ENCODE data around the gene HIBCH. TPM values are rescaled to one million over a fixed set of nuclear protein-coding genes. Genes with fewer than 3 reads are reported as not detected.
"Not testable (repeated sequence)": the region's sequence is repeated elsewhere in the genome, so short reads cannot be mapped to it uniquely, and the experiment has no call there.

HIBCH gene
- total RNA-seq, 1 experiment from 2014 or later = 15.4 TPM

DNA sequence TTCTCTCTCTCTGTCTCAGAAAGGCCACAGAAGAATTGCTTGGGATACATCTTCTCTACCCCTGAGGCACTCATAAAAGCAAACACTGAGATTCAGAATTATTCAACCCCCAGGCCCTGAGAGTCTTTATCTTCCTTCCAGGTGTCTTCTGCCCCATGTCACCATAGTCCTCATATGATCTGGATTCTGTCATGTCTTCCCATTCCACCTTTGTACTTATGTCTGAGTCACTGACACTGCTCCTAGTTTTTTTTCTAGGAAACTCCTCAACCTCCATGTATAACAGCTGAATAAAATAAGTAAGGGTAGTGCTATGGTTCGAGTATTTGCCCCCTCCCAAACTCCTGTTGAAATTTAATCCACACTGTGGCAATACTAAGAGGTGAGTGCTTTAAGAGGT, 11.6 kb downstream of the HIBCH start:
- no peak for DNase-seq (ENCODE audit: low spot score)

DNA sequence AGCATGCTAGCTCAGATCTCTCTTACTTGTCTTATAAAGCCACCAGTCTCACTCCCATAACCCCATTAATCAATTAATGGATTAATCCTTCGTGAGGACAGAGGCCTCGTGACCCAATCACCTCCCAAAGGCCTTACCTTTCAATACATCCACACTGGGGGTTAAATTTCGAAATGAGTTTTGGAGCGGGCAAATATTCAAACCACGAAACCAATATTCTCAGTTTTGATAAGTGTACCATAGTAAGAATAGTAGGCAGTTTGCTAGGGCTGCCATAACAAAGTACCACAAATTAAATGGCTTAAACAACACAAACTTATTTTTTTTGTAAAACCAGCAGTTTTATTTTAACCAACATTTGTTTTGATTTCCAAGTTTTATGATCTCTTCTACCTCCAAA, 15.2 kb downstream of the HIBCH start:
- no peak for DNase-seq (ENCODE audit: low spot score)

DNA sequence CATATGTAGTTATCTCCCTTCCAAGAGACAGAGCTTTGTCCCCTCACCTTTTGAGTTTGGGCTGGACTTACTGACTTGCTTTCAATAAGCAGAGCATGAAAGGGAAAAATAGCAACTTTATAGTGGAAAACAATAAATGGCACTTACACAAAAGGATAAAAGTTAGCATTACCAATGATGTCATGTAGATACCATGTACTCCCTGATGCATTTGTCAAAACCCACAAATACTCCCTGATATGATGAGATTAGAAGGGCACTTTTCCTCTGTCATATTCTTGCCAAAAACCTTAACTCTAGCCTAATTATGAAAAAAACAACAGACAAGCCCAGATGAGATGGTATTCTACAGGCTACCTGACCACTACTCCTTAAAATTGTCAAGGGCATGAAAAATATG, 16.0 kb downstream of the HIBCH start:
- no peak for DNase-seq (ENCODE audit: low spot score)

DNA sequence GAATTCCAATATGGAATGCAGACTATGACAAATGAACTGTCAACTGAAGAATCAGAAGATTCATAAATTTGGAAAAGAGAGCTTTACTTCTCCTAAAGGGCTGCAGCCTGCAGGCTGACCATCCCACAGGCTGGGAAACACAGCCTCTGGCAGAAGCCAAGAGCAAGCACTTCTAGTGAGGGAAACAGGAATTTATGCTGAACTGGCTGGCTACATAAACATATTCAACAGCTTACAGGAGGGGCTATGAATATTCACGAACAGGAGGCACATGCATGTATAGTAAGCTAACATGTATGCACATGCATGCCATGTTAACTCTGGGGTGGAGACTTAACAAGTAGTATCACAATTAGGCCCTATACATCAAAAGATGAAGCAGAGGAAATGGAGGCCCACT, 17.6 kb downstream of the HIBCH start:
- no peak for DNase-seq (ENCODE audit: low spot score)

DNA sequence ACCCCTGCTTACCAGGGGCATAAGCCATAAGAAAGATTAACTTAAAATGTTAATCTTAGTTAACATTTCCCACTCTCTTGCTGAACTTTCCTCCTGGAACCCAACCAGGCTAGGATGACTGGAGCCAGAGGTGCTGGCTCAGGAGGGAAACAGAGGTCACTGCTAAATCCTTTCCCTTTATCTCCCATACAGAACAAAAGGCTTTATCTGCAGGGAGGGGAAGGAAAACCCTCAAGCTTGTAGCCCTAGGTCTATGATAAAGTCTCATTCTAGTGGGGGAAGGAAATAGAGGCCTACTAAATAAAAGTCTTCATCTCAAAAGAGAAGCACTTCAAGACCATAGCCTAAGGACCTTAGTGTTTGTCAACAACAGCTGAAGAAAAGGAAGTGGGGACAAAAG, 18.6 kb downstream of the HIBCH start:
- DNase-seq (ENCODE audit: low spot score) = no peak

DNA sequence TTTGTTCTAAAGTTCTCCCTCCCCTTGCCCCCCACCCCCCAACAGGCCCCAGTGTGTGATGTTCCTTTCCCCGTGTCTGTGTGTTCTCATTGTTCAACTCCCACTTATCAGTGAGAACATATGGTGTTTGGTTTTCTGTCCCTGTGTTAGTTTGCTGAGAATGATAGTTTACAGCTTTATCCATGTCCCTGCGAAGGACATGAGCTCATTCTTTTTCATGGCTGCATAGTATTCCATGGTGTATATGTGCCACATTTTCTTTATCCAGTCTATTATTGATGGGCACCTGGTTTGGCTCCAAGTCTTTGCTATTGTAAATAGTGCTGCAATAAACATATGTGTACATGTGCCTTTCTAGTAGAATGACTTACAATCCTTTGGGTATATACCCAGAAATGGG, 21.7 kb downstream of the HIBCH start:
- DNase-seq (ENCODE audit: low spot score) = not testable (repeated sequence)

DNA sequence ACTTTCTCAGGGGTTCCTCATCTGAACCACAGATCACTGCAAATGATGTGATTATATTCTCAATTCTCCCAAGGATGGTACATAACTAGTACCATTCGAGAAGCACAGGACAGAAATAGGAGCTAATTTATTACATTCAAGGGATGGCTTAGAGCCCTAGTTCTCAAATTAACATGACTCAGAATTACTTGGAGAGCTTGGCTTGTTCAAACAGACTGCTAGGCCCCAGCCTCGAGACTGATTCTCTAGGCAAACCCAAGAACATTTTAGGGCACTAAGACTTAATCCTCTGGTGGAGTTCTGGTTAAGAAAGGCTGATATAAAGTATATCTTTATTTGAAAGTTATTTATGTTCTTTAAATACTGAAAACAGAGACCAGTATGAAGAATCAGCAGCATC, 35.8 kb downstream of the HIBCH start:
- DNase-seq (ENCODE audit: low spot score) = no peak

DNA sequence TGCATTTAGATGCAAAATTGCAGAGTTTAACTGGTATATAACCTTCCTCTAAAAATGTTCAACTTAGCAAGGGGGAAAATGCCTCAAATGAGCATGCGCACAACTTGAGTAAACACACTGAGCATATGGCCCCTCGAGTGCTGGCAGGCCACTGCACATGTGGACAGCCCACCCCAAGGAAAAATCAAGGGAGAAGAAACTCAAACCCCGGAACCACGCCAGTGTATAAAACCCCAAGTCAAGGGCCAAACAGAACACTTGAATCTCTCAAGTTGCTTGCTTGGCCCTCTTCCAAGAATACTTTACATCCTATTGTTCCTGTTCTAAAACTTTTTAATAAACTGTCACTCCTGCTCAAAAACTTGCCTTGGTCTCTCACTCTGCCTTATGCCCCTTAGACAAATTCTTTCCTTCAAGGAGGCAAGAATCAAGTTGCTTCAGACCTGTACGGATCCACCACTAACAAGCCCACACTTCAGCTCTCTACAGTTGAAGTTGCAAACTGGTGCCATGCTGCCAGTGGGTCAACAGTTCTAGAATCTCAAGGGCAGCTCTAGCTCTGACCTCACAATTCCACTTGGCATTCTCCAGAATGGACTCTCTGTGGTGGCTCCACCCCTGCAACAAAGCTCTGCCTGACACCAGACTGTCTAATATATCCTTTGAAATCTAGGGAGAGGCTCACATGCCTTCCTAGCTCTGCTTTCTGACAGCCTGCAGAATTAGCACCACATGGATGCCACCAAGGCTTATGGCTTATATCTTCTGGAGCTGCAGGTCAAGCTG, 38.9 kb downstream of the HIBCH start:
- DNase-seq (ENCODE audit: low spot score) = no peak

DNA sequence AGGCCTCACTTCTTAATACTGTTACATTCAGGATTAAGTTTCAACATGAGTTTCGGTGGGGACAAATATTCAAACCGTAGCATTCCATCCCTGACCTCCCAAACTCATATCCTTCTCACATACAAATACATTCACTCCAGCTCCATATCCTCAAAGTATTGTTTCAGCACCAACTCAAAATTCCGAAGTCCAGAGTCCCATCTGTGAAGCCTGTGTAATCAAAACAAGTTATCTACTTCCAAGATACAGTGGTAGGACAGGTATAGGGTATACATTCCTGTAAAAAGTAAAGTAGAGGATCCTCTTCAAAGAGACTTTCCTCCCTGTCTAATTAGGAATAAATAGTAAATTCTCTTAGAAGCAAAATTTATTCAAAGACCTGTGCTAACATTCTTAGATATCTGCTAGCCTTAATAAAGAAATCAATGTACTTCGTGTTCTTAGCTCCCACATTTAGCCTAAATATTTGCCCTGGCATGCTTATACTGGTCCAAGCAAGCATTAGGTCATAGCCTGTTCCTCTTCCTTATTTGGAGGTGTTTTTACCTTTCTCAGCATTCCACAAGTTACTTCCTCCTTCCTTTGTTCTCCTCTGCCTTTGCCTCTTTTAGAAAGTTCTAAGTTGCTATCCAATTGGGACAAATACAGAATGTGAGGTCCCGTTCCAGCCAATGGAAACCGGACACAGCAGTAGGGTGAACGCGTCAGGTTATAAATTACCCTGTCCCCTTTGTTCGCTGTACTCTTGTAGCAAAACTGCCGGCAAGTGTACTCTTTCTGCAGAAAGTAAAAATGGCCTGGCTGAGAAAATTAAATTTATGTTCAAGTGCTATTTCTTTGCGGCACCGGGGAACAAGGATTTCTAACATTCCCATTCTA, 40.1 kb downstream of the HIBCH start:
- not testable (repeated sequence) for DNase-seq (ENCODE audit: low spot score)

DNA sequence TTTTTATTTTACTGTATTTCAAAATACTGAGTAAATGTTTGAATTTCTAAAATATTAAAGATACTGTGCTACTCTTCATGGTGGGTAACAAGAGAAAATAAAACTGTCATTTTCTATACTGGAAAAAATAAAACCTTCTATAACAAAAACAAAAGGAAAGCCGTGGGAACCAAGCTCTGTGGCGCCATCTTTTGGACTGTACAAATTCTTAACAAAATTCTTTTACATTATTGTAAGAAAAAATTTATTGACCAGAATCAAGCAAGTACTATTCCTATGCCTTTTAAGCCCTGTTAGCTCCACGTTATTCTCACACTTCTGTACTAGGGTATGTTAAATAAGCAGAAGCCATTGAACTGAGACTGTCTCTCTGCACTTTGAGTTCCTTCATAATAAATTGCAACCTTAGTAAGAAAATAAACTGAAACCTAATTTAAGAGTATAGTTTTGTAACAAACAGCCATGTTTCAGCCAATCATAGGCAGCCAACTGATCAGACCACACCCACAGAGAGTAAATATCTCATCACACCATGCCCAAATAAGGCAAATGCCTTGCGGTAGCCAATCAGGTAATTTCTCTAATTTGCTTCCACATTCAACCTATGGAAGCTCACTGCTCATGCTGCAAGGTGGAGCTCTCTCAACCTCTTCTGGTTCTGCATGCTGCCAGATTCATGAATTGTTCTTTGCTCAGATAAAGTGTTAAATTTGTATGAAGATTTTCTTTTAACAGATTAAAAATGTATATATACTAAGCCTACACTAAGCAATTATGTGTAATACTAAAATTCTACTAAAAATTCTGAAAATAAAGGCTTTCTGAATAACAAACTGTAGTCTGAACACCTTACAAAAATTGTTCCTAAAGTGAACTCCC, 42.2 kb downstream of the HIBCH start:
- DNase-seq (ENCODE audit: low spot score) = peak; percentile 20

DNA sequence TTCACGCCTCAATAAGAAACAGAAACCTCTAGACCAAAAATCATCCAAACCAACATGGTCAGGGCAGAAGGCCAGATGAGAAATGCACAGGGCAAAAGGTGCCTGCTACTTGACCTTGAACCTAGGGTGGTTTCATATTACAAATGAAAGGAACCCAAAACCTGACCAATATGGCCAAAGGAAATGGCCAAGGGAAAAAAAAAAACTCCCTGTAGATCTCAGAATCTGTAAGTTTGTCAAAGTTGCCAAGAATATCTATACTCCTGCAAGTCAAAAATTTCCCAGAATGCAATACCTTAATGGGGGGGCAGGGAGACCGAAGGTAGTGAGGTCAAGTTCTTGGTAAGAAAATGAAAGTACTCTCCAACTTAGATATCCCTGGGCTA, 47.2 kb downstream of the HIBCH start:
- DNase-seq (ENCODE audit: low spot score) = no peak

DNA sequence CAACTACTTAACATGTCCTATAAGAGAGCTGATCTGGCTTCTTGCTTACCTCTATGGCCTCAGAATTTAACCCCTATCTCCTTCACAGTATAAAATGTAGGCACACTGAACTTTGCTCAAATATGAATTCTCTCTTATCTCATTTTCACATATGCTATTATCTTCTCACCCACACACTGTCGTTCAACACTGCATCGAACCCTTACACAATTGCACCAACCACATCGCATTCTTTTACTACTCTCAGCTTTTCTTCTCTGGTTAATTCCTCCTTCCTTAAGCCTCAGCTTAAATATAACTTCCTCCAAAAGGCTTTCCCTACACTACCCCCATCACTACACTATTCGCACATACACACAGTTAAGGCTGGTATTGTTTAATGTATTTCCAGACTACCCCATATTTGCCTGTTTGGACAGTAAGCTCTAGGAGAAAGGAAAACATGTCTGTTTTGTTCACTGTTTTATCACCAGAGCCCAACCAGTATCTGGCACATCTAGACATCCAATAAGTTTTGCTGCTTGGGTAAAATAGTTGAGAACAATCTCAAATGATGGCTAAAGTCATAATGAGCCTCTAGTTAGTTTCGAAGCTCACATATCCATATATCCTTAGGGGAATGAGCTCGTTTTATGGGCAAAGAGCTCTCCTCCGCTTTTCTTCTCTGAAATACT, 47.7 kb downstream of the HIBCH start:
- DNase-seq (ENCODE audit: low spot score) = no peak

DNA sequence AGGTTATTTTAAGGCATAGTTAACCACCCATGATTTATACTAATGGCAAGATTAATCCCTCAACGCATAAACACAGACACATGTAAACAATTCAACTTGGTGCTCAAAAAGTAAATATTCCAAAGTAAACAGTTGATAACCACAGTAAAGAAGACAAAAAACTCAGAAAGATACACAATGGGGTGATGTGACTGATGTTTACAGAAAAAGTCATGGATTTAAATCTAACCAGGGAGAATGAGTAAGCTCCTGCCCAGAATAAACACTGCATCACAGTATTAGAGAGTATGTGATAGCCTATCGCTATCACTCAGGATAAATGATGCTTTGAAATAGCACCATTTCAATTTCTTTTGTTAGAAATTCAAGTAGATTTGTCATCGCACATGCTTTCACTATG, 49.3 kb downstream of the HIBCH start:
- peak; percentile 65 for DNase-seq (ENCODE audit: low spot score)

DNA sequence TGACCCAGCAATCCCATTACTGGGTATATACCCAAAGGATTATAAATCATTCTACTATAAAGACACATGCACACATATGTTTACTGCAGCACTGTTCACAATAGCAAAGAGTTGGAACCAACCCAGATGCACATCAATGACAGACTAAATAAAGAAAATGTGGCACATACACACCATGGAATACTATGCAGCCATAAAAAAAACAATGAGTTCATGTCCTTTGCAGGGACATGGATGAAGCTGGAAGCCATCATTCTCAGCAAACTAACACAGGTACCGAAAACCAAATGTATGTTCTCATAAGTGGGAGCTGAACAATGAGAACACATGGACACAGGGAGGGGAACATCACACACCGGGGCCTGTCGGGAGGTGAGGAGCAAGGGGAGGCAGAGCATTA, 49.9 kb downstream of the HIBCH start:
- not testable (repeated sequence) for DNase-seq (ENCODE audit: low spot score)

DNA sequence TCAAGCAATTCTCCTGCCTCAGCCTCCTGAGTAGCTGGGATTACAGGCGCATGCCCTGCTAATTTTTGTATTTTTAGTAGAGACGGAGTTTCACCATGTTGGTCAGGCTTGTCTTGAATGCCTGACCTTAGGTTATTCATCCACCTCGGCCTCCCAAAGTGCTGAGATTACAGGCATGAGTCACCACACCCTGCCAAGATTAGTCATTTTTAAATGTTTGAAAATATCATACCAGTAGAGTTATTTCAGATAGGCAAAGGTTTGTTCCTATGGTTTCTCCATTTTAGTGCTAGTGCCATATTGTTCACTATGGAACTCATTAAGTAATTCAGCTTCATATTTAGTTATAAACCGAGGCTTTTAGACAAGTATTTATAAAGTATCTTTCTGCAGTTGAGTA, 52.3 kb downstream of the HIBCH start:
- peak; percentile 24 for DNase-seq (ENCODE audit: low spot score)

DNA sequence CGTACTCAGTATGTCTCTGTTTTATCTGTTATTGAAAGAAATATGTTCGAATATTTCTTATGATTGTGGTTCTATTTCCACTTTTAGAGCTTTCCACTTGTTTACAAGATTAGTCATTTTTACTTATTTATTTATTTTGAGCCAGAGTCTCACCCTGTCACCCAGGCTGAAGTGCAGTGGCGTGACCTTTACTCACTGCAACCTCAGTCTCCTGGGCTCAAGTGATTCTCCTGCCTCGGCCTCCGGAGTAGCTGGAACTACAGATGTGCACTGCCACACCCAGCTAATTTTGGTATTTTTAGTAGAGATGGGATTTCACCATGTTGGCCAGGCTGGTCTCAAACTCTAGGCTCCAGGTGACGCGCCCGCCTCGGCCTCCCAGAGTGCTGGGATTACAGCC, 53.3 kb downstream of the HIBCH start:
- no peak for DNase-seq (ENCODE audit: low spot score)

DNA sequence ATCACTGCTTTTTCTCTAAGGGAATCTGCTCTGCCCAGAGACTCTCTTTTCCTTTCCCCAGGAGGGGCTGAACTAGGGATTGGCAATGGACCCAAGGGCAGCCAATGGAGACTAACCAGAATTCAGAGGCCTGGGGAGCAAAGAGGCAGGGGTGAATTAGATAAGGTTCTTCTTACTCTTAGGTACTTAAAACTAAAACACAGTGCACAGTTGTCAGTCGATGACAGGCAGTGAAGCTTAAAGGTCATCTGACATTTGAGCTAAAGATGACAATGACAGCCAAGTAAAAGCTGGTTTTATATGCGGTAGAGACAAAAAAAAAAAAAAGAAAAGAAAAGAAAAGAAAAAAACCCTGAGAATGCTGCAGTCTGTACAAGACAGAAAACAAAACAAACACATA, 57.8 kb downstream of the HIBCH start:
- no peak for DNase-seq (ENCODE audit: low spot score)

DNA sequence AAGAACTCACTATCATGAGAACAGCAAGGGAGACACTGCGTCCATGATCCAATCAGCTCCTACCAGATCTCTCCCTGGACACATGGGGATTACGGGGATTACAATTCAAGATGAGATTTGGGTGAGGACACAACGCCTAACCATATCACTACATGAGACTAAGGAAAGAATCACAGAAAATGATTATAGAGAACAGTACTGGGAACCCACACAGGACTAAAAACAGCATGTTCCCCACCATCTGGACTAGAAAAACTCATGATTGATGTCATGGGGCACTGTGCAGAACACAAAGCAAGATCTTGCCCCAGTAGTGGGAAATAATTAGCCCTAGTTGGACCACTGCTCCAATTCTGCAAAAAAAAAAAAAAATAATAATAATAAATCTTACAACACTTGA, 63.5 kb downstream of the HIBCH start:
- no peak for DNase-seq (ENCODE audit: low spot score)

DNA sequence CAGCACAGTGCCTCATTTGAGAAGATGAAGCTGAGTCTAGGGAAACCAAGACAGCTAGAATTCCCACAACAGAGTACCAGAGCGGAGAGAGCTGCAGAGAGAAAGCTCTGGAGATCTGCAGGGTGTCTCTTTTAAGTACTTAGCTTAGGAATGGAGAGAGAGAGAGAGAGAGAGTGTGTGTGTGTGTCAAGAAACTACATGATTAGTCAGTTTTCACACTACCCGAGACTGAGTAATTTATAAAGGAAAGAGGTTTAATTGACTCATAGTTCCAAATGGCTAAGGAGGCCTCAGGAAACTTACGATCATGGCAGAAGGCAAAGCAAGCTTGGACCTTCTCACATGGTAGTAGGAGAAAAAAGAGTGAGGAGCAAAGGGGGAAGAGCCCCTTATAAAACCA, 64.0 kb downstream of the HIBCH start:
- DNase-seq (ENCODE audit: low spot score) = no peak

DNA sequence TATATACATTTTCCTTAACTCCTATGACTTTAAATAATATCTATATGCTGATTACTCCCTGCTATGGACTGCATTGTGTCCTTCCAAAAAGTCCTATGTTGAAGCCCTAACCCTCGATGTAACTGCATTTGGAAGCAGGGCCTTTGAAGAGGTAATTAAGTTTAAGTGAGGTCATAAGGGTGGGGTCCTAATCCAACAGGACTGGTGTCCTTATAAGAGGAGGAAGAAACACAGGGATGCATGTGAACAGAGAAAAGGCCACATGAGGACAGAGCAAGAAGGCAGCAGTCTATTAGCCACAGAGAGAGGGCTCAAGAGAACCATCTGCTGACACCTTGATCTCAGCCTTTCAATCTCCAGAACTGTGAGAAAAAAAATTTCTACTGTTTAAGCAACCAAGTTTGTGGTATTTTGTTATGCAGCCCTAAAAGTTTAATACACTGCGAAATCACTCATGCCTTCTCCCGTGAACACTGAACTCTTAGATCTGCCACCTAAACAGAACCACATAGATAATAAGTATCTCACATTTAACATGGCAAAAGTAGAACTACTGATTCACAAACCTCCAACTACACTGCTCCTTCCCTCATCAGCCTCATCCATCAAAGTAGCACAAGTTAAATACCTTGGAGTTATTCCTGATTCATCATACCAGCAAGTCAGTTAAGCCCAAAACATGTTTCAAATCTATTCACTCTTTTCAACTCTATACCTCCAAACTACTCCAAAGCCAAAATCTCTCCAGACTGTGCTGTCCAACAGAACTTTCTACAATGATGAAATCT, 65.4 kb downstream of the HIBCH start:
- no peak for DNase-seq (ENCODE audit: low spot score)

DNA sequence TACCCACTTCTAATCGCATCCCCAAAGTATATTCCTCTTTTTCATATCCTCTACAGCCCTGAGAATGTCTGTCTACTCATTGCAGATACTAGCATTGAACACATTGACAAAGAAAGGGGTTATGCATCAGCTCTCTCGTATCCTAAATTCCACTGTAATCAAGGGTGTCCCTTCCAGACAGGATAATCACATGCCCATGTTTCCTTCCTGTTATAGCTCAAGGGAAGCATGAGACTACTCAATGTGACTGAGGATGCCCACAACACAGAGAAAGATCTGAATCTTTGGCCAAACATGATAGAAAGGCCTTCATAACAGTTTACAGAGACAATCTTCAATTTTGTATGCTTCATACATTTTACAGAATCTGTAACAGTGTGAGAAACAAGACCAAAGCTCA, 69.2 kb downstream of the HIBCH start:
- no peak for DNase-seq (ENCODE audit: low spot score)

Data from H4 (cell line).